HG02884 (cell line): ENCODE measurements around the gene FRMD4B.
"Not testable (repeated sequence)": the region's sequence is repeated elsewhere in the genome, so short reads cannot be mapped to it uniquely, and the experiment has no call there.

Source experiments
- ATAC-seq: cut with Tn5 transposase; IDR thresholded peaks from one replicate; pipeline ENCODE4 v1.9.1; 2021; ENCODE audit warnings: mild to moderate bottlenecking, moderate library complexity; ENCODE audit not compliant: unreplicated experiment

The FRMD4B gene

GRCh38 chr3:69325151-69325550, 60.7 kb downstream of the FRMD4B start:
- no peak for ATAC-seq

GRCh38 chr3:69324362-69325025, 61.4 kb downstream of the FRMD4B start:
- ATAC-seq, result peak; percentile 31

DNA sequence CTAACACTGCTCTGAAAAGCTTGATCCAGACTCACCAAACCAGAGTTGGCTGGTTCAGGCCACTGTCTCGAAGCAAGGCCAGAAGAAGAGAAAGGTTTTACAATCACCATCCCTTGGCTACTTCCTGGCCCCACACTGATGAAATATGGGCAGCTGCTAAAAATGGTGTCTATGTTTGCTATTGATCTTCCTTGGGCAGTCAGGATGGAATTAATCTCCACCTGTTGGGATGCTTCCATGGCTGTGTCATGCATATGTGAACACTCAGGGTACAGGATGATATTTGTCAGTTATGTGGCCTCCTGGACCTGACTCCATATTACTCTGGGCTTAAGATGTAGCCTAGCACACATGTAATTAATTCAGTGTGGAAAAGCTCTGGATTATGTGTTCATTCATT, 61.9 kb downstream of the FRMD4B start:
- no peak for ATAC-seq

GRCh38 chr3:69322512-69322911, 63.4 kb downstream of the FRMD4B start:
- ATAC-seq, result not testable (repeated sequence)

DNA sequence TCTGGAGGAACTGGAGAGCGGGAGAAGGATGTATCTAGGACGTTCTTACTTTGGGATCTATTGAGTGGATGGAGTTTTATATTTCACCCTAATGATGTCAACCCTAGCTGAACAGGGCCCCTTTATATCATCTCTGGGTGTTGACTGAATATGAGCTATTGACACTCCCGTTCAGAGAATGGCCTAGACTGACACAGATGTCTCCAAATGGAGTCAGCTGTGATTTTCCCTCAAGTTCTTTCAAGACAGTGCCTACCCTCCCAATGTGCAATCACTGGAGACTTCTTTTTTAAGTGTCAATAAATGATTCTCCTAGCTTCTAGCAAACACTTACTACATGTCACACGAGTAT, 63.8 kb downstream of the FRMD4B start:
- no peak for ATAC-seq

DNA sequence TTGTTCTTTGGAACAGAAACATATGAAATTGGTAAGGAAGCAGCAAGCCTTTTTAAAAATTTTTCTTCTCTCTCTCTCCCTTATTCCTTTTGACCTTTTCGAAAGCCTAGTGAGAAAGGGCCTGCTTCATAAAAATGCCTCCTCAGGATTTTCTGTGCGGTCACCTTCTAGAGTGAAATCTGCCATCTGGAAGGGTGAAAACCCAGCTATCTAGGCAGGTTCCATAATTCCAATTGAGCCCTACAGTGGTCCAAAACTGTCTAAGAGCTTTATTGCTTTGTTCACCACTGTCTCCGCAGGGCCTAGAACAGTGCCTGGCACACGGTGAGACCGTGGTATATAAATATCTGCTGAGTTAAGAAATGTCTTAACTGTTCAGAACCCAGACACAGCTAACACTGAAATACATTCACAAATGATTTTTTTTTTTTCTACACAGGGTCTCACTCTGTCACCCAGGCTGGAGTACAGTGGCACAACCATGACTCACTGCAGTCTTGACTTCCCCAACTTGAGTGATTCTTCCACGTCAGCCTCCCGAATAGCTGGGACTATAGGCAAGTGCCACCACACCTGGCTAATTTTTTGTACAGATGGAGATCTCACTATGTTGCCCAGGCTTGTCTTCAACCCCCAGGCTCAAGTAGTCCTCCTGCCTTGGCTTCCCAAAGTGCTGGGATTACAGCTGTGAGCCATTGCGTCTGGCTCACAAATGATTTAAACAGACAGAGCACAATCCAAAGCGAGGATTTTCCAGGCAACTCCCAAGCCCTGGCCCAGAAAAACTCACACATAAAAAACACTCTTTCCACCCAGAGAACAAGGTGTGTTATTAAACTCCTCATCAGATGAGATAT, 64.4 kb downstream of the FRMD4B start:
- no peak for ATAC-seq

- ATAC-seq, result peak; percentile 55
Observed at GRCh38 chr3:69320871-69321271, 65.0 kb downstream of the FRMD4B start.

GRCh38 chr3:69319652-69320051, 66.2 kb downstream of the FRMD4B start:
- no peak for ATAC-seq

- ATAC-seq, result no peak
Observed at GRCh38 chr3:69318410-69318809, 67.5 kb downstream of the FRMD4B start.

GRCh38 chr3:69313251-69313650, 72.6 kb downstream of the FRMD4B start:
- no peak for ATAC-seq

GRCh38 chr3:69309814-69310213, 76.1 kb downstream of the FRMD4B start:
- ATAC-seq, result no peak

- peak; percentile 96 for ATAC-seq
Observed at GRCh38 chr3:69306239-69307185, 79.4 kb downstream of the FRMD4B start.

GRCh38 chr3:69305011-69305410, 80.9 kb downstream of the FRMD4B start:
- no peak for ATAC-seq

- no peak for ATAC-seq
Observed at GRCh38 chr3:69304396-69304795, 81.5 kb downstream of the FRMD4B start.

DNA sequence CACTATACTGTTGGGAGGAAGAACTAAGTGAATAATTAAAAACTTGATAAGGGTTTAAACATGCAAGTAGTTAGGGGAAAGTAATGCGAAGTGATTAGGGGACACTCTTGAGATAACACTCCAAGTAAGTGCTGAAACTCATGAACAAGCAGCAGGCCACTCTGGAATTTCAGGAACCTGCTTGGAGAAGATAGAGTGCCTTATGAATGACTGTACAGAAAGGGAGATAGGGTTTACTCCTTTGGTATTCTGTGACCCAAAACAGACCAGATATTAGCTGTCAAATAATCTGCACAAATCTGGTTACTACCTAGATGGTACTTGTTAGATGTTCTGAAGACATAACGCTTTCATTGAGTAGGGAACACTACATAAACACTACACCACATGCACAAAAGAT, 85.6 kb downstream of the FRMD4B start:
- no peak for ATAC-seq

DNA sequence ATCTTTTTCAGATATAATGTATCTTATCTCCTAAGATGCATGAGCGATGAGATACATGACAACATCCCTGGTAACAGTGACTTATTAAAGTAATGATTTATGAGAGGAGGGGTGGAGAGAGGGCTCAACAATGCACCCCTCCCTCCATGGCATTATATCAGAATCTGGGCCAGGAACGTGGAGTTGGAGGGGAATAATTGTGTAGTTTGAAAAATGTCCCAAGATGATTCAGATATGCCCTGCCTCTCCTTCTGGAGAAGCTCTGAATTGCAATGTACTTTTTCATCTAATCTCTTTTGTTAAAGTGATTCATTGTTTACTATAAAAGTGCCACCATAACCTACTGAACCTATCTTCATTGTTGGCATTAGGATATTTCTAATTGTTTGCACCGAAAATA, 86.5 kb downstream of the FRMD4B start:
- ATAC-seq, result no peak

DNA sequence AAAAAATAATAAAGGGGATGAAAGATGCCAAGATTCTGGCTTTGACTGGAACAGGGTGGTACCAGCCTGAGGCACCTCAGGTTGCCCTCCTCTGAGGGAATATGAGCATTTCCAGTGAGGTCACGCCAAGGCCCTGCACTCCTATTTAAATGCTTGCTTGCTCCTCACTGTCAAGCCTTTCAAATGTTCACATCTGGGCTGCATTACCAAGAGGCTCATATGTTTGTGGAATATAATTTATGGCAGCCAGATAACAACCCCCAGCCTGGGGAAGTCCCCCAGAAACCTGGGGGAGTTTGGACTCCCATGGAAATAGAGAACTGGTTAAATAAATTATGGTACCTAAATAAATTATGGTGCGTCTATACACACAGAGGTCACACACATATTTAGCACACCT, 88.4 kb downstream of the FRMD4B start:
- ATAC-seq, result no peak

GRCh38 chr3:69296995-69297394, 88.9 kb downstream of the FRMD4B start:
- ATAC-seq, result no peak

DNA sequence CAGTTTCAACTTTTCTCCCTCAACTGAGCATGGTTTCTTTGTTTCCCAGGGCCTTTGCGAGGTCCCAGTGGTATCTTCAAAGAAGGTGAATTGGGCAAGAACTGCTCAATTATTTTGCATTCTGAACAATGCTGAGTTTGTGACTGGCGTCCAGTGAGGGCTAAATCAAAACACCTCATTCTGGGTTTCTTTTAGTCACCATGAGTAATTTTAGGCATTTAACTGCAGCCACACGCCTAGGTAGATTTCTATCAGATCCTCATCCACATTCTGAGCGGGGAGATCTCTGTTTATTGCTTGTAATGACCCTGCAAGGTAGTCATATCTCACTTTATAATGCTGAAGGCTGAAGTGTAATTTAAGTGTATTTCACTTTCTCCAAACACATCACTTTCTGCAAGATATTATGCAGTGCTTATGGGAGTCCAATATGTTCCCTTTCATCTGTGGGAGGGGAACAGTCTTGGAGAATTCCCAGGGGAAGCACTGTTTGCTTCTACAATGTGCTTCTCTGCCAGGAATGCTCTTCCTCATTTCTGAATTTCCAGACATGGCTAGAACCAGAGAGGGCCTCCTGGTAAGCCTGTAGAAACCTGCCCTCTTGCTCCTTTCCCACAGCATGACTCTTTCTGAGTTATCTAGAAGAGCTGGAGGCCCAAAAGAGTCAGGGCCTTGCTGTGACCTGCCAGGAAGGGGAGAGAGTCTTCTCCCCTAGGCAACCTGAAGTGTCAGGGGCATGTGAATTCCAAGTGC, 91.7 kb downstream of the FRMD4B start:
- ATAC-seq, result peak; percentile 75

DNA sequence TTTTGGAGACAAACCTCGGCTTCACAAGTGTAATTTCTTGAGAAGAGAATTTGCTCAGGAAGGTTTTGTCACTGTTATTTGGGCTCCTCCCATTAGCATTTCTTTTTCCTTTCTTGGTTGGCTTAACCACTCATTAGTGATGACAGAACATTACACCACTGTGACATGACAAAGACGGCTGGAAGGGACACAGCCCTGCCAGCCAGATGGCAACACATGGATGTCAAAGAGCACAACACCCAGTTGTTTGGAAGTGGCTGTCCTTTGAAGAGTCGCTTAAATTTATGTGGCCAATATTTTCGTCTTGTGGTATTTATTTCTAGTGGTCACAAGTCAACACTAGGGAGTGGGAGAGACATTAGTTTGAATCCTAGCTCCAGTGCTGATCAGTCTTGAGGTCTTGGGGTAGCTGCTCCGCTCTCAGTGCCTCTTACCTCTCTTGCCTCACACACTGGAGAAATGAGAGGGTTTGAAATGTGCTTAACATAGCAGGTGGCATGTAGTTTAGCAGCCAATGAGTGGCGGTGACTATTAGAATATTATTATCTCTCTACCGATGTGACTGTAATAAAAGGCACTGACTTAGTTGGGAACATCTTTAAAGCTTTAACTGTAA, 92.8 kb downstream of the FRMD4B start:
- no peak for ATAC-seq
